Gastroesophageal sphincter (tissue), 3 donors: ENCODE measurements around the gene ARHGAP1.

ENCODE experiments used
- EP300 ChIP-seq: sonication (generic); formaldehyde crosslinking; IDR thresholded peaks from one replicate; pipeline ENCODE4 v1.6.1; 2017; ENCODE audit warnings: antibody characterized with exemption, mild to moderate bottlenecking
- POLR2A ChIP-seq, 2 donors: fragments of 450-650 bp; IDR thresholded peaks; one replicate each; pipeline ENCODE4 v1.6.1; 2017; ENCODE audit warnings: antibody characterized with exemption in 2 of 2, mild to moderate bottlenecking in 2 of 2, moderate library complexity in 1 of 2
- POLR2AphosphoS5 ChIP-seq: sonication (generic); formaldehyde crosslinking; IDR thresholded peaks from one replicate; pipeline ENCODE4 v1.6.1; 2017; ENCODE audit warnings: antibody characterized with exemption
- TF ChIP-seq, protein P1 (sequence below), 4 experiments: fragments of 200-600 bp in 2 of 4; fragments of 450-650 bp in 2 of 4; sonication (generic) in 1 of 4; IDR thresholded peaks; one replicate each; pipeline ENCODE4 v1.5.1; 2017 to 2019; ENCODE audit warnings: antibody characterized with exemption in 4 of 4, mild to moderate bottlenecking in 2 of 4, moderate library complexity in 2 of 4

DNA sequence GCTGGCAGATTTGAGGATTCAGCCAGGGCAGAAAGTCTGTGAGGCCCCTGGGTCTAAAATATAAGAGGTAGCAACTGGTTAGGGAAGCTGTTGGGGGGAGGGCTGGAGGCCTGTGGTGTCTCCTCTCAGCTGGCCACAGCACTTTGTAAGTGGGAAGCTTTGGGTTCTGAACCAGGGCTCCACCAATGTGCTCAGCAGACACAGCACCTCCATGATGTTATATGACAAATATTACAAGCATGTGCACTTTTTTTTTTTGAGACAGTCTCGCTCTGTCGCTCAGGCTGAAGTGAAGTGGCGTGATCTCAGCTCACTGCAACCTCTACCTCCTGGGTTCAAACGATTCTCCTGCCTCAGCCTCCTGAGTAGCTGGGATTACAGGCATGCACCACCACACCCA, 8.0 kb downstream of the ARHGAP1 start:
- TF ChIP-seq, protein P1, sequence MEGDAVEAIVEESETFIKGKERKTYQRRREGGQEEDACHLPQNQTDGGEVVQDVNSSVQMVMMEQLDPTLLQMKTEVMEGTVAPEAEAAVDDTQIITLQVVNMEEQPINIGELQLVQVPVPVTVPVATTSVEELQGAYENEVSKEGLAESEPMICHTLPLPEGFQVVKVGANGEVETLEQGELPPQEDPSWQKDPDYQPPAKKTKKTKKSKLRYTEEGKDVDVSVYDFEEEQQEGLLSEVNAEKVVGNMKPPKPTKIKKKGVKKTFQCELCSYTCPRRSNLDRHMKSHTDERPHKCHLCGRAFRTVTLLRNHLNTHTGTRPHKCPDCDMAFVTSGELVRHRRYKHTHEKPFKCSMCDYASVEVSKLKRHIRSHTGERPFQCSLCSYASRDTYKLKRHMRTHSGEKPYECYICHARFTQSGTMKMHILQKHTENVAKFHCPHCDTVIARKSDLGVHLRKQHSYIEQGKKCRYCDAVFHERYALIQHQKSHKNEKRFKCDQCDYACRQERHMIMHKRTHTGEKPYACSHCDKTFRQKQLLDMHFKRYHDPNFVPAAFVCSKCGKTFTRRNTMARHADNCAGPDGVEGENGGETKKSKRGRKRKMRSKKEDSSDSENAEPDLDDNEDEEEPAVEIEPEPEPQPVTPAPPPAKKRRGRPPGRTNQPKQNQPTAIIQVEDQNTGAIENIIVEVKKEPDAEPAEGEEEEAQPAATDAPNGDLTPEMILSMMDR (IDR thresholded peaks at IDR 0.05), result no peak
- TF ChIP-seq POLR2A (IDR thresholded peaks at IDR 0.05), result no peak
- TF ChIP-seq POLR2AphosphoS5, result no peak
- no peak for TF ChIP-seq EP300
